Endothelial cell of umbilical vein (primary cell): ENCODE results near the gene MRPS26. TPM values are rescaled to one million over a fixed set of nuclear protein-coding genes. Genes with fewer than 3 reads are reported as not detected.

Experiments
- BruUV-seq: library from RNA; stranded (reverse); fragments of 400-500 nt; replicated peaks from 2 replicates; lab custom pipeline; 2021; lab: Mats Ljungman, UMichigan
- CTCF ChIA-PET: fragments of 300-600, 350-600 bp; sonication (Branson Sonifier 250); formaldehyde crosslinking; loops from one replicate; lab custom pipeline; 2021; ENCODE audit warnings: antibody characterized with exemption, inconsistent platforms; lab: Charles Lee
- POLR2A ChIA-PET: fragments of 300-600, 350-600 bp; sonication (Branson Sonifier 250); formaldehyde crosslinking; loops from one replicate; lab custom pipeline; 2021; ENCODE audit warnings: antibody characterized with exemption, inconsistent platforms; lab: Charles Lee
- DNase-seq: peaks from one replicate; pipeline ENCODE4 v3.0.0-alpha.2; 2011; ENCODE audit warnings: low read depth, low spot score
- FAIRE-seq: peaks from 2 replicates; lab custom pipeline; 2011; peaks lifted over from hg19 to GRCh38; lab: Jason Lieb, UNC
- H2AFZ ChIP-seq: 2 replicates; pipeline ENCODE4 v1.6.0; 2012; ENCODE audit warnings: low read depth, low read length, control low read depth, inconsistent platforms
- H3K27ac ChIP-seq: 2 replicates; pipeline ENCODE4 v1.5.1; 2011; ENCODE audit warnings: low read depth, mild to moderate bottlenecking, control low read depth, low read length, moderate library complexity; ENCODE audit not compliant: insufficient read depth
- H3K27me3 ChIP-seq, 2 experiments: 2 replicates each; pipeline versions ENCODE4 v1.6.0 to v1.6.1; 2011; ENCODE audit warnings: low read length in 2 of 2, mixed read lengths in 1 of 2; ENCODE audit not compliant: control insufficient read depth in 2 of 2, insufficient read depth in 2 of 2
- H3K36me3 ChIP-seq, 2 experiments: 2 replicates in 1 of 2; 3 replicates in 1 of 2; pipeline ENCODE4 v1.5.1; 2011; ENCODE audit warnings: low read length in 2 of 2, mild to moderate bottlenecking in 1 of 2, moderate library complexity in 1 of 2; ENCODE audit not compliant: control insufficient read depth in 2 of 2, insufficient read depth in 2 of 2; ENCODE audit errors: extremely low read depth in 1 of 2
- H3K4me1 ChIP-seq: 3 replicates; pipeline ENCODE4 v1.5.1; 2011; ENCODE audit warnings: mild to moderate bottlenecking, low read length; ENCODE audit not compliant: control insufficient read depth, insufficient read depth; ENCODE audit errors: extremely low read depth
- H3K4me2 ChIP-seq: 2 replicates; pipeline ENCODE4 v1.6.1; 2011; ENCODE audit warnings: low read length, control low read depth, mixed read lengths; ENCODE audit not compliant: insufficient read depth
- H3K4me3 ChIP-seq, 3 experiments: fragments of 200-600 bp in 1 of 3; sonication (generic), shearing (Covaris generic) in 1 of 3; replicated peaks in 1 of 3; 2 replicates each; pipeline ENCODE4 v1.5.1; 2011 to 2016; ENCODE audit warnings: control low read depth in 3 of 3, low read length in 3 of 3, mild to moderate bottlenecking in 2 of 3, inconsistent platforms in 1 of 3, low read depth in 1 of 3, moderate library complexity in 1 of 3; ENCODE audit not compliant: insufficient read depth in 1 of 3
- H3K79me2 ChIP-seq: 2 replicates; pipeline ENCODE4 v1.6.0; 2012; ENCODE audit warnings: low read length, inconsistent platforms; ENCODE audit not compliant: control insufficient read depth, insufficient read depth
- H3K9ac ChIP-seq: replicated peaks from 2 replicates; pipeline ENCODE3; 2011; ENCODE audit warnings: low read length, control low read depth; ENCODE audit not compliant: insufficient read depth; ENCODE audit errors: extremely low read depth
- H3K9me1 ChIP-seq: replicated peaks from 3 replicates; pipeline ENCODE4 v1.6.0; 2011; ENCODE audit warnings: mild to moderate bottlenecking, low read length; ENCODE audit not compliant: control insufficient read depth, insufficient read depth; ENCODE audit errors: extremely low read depth
- H3K9me3 ChIP-seq: replicated peaks from 2 replicates; pipeline ENCODE4 v1.5.1; 2012; ENCODE audit warnings: low read length, inconsistent platforms; ENCODE audit not compliant: control insufficient read depth, insufficient read depth
- H4K20me1 ChIP-seq: replicated peaks from 2 replicates; pipeline ENCODE3; 2011; ENCODE audit warnings: mild to moderate bottlenecking, low read length; ENCODE audit not compliant: control insufficient read depth, insufficient read depth; ENCODE audit errors: extremely low read depth
- CTCF ChIP-seq, 2 donors: IDR thresholded peaks; 1 replicate in 1 of 2; 2 replicates in 1 of 2; pipeline ENCODE4 v1.5.1; 2011; ENCODE audit warnings: low read length in 2 of 2, mild to moderate bottlenecking in 2 of 2, moderate library complexity in 2 of 2, control low read depth in 1 of 2, inconsistent platforms in 1 of 2, low read depth in 1 of 2; ENCODE audit not compliant: insufficient read depth in 1 of 2; ENCODE audit errors: extremely low read depth in 1 of 2
- EZH2 ChIP-seq: IDR thresholded peaks from 2 replicates; pipeline ENCODE4 v1.6.1; 2012; ENCODE audit warnings: borderline replicate concordance, low read depth, mild to moderate bottlenecking, moderate library complexity, low read length, inconsistent platforms; ENCODE audit not compliant: severe bottlenecking
- FOS ChIP-seq: IDR thresholded peaks from 2 replicates; pipeline ENCODE4 v1.6.1; 2011; ENCODE audit warnings: mild to moderate bottlenecking, low read length, moderate library complexity, borderline replicate concordance; ENCODE audit not compliant: insufficient read depth
- GATA2 ChIP-seq: IDR thresholded peaks from 2 replicates; pipeline ENCODE4 v1.7.0; 2011; ENCODE audit warnings: low read depth, mild to moderate bottlenecking, moderate library complexity, mixed read lengths, low read length; ENCODE audit not compliant: insufficient read length, insufficient read depth
- JUN ChIP-seq: IDR thresholded peaks from 2 replicates; pipeline ENCODE4 v1.6.1; 2011; ENCODE audit warnings: borderline replicate concordance, low read depth; ENCODE audit not compliant: insufficient read length, insufficient read depth
- MYC ChIP-seq: IDR thresholded peaks from one replicate; pipeline ENCODE4 v1.6.1; 2011; ENCODE audit warnings: mild to moderate bottlenecking, low read depth, low read length
- POLR2A ChIP-seq: IDR thresholded peaks from 2 replicates; pipeline ENCODE4 v1.6.1; 2012; ENCODE audit warnings: low read depth, mild to moderate bottlenecking, control low read depth, low read length
- POLR2AphosphoS5 ChIP-seq: IDR thresholded peaks from 2 replicates; pipeline ENCODE4 v1.6.1; 2012; ENCODE audit warnings: low read depth, mild to moderate bottlenecking, control low read depth, low read length, moderate library complexity; ENCODE audit not compliant: insufficient read depth
- dilution Hi-C: fragments of 300-500 bp; cut with MboI; formaldehyde crosslinking; loops from one replicate; pipeline ENCODE4 v1.15.0; 2019; ENCODE audit warnings: low sequenced_read_pairs; ENCODE audit not compliant: extremely low pct_ligation_motif_present
- intact Hi-C: fragments of 100-400 bp; cut with micrococcal nuclease; formaldehyde crosslinking; loops from one replicate; pipeline ENCODE4 v1.10.0; 2022
- polyA plus RNA-seq, 4 experiments: library from polyadenylated mRNA; depleted of rRNA in 3 of 4; stranded (reverse) in 3 of 4; unstranded in 1 of 4; fragments of >200 nt; gene quantifications; 2 replicates each; pipeline versions ENCODE4 v1.2.1 to v1.2.3, GENCODE V29; 2011 to 2012; ENCODE audit warnings: missing spikeins in 1 of 4
- total RNA-seq: library from RNA; stranded (reverse); gene quantifications from 2 replicates; pipeline ENCODE4 v1.2.3, GENCODE V29; 2021
- TF ChIP-seq, protein P1 (sequence below): IDR thresholded peaks from 2 replicates; pipeline ENCODE4 v1.6.1; 2011; ENCODE audit not compliant: insufficient read depth, insufficient read length

MRPS26 gene
- total and polyA plus RNA-seq, 2 donors (not counting 3 experiments of a cell fraction or from before 2014, with no cell fraction given): 41.0 to 43.9 TPM

DNA sequence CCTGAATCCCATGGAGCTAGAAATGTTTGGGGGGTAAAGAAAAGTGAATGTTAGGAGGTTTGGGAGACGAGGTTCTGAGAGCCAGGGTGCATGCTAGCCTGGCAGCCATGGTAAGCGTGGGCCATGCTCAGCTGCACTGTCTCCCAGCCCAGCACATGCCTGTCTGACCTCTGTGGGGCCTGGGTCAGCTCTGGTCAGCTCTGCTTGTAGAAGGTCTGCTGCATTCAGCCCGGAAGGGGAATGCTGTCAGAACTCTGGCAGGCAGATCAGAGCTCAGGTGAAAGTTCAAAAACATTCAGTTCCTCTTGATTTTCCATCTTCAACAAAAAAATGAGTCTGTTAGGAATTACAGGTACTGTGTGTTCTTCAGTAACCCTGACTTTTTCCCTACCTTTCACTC lies 8.2 kb upstream of the MRPS26 start:
- Histone ChIP-seq H3K27ac (no peak overlapping the region), H2AFZ (no peak overlapping the region), H3K27me3 (no peaks in the 10 kb centered on the region), H3K4me1 (peaks cover 4% of the 10 kb centered on the region), H3K9me3 (no peaks in the 10 kb centered on the region), H3K9ac (no peak overlapping the region), H3K4me3 (no peak overlapping the region), H3K4me2 (no peak overlapping the region), H3K79me2 (no peaks in the 10 kb centered on the region), H4K20me1 (no peaks in the 10 kb centered on the region), H3K36me3 (peaks cover 9 to 44% of the 10 kb centered on the region in 2 experiments), H3K9me1 (no peaks in the 10 kb centered on the region)
- intact Hi-C loops: no loop called here
- DNase-seq (no peak), FAIRE-seq (no peak)
- dilution Hi-C loops: no loop called here
- ChIA-PET CTCF (no interaction called here), POLR2A (no interaction called here)
- TF ChIP-seq POLR2AphosphoS5: no peak
- TF ChIP-seq MYC: no peak
- no peak for TF ChIP-seq GATA2
- no peak for TF ChIP-seq CTCF (IDR thresholded peaks at IDR 0.05; ENCODE audit: extremely low read depth in 1 of 2, insufficient read depth in 1 of 2, low read depth in 1 of 2, low read length in 2 of 2)
- no peak for TF ChIP-seq FOS
- TF ChIP-seq EZH2: no peak
- TF ChIP-seq JUN: no peak
- no peak for TF ChIP-seq POLR2A
- TF ChIP-seq, protein P1, sequence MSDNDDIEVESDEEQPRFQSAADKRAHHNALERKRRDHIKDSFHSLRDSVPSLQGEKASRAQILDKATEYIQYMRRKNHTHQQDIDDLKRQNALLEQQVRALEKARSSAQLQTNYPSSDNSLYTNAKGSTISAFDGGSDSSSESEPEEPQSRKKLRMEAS: no peak
- BruUV-seq: no TSS peak
